HCT116 (cell line): Measurements from ENCODE around the gene CDC42BPB.

Experiments used
- FOSL1 ChIP-seq: IDR thresholded peaks from 2 replicates; pipeline ENCODE4 v1.6.1; 2012; ENCODE audit warnings: low read depth
- JUND ChIP-seq: IDR thresholded peaks from 2 replicates; pipeline ENCODE4 v1.6.1; 2012
- YY1 ChIP-seq: IDR thresholded peaks from 2 replicates; pipeline ENCODE4 v1.6.1; 2011; ENCODE audit warnings: low read length, low read depth, moderate library complexity, mild to moderate bottlenecking; ENCODE audit not compliant: insufficient replicate concordance; ENCODE audit errors: extremely low read depth
- TF ChIP-seq, protein P1 (sequence below), 3 experiments: fragments of 200-600 bp in 1 of 3; sonication (generic) in 1 of 3; IDR thresholded peaks in 2 of 3; conservative IDR thresholded peaks in 1 of 3; 2 replicates each; pipeline ENCODE4 v1.5.1; 2012 to 2017; ENCODE audit warnings: low read depth in 2 of 3, low read length in 2 of 3, antibody characterized with exemption in 1 of 3, borderline replicate concordance in 1 of 3, control low read depth in 1 of 3, mild to moderate bottlenecking in 1 of 3, mixed read lengths in 1 of 3, mixed run types in 1 of 3, moderate library complexity in 1 of 3; ENCODE audit not compliant: insufficient read depth in 1 of 3

DNA sequence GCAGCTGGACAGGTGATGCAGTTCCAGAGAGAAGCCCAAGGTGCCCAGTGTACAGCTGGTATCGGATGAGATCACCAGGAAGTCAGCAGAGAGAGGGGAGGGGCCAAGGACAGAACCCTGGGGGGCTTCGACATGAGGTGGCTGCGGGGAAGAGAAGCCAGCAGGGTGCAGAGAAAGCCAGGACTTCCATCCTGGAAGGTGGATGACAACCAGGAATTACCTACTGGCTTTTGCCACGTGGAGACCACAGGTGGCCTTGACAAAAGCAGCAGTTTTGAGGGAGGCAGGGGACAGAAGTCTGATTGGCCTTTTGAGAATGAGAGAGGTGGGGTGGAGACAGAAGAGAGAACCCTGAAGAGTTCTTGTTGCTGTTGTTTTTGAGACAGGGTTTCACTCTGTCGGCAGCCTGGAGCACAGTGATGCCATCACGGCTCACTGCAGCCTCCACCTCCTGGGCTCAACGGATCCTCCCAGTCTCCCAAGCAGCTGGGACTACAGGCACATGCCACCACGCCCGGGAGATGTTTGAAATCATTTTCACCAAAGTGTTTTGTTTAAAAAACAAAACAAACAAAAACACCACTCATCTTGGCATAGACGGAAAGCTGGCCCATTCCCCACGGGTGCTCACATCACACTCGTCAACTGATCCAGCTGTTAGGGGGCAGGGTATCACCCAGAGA lies 35.2 kb downstream of the CDC42BPB start:
- TF ChIP-seq, protein P1, sequence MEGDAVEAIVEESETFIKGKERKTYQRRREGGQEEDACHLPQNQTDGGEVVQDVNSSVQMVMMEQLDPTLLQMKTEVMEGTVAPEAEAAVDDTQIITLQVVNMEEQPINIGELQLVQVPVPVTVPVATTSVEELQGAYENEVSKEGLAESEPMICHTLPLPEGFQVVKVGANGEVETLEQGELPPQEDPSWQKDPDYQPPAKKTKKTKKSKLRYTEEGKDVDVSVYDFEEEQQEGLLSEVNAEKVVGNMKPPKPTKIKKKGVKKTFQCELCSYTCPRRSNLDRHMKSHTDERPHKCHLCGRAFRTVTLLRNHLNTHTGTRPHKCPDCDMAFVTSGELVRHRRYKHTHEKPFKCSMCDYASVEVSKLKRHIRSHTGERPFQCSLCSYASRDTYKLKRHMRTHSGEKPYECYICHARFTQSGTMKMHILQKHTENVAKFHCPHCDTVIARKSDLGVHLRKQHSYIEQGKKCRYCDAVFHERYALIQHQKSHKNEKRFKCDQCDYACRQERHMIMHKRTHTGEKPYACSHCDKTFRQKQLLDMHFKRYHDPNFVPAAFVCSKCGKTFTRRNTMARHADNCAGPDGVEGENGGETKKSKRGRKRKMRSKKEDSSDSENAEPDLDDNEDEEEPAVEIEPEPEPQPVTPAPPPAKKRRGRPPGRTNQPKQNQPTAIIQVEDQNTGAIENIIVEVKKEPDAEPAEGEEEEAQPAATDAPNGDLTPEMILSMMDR (IDR thresholded peaks at IDR 0.05 in 2 of 3, conservative IDR thresholded peaks at IDR 0.05 in 1 of 3; ENCODE audit: borderline replicate concordance in 1 of 3, insufficient read depth in 1 of 3, low read depth in 2 of 3, low read length in 2 of 3), result no peak
- TF ChIP-seq JUND, result no peak
- no peak for TF ChIP-seq FOSL1
- no peak for TF ChIP-seq YY1
